LNCAP (cell line): Measurements from ENCODE around the gene MGAT1.

Source experiments
- TF ChIP-seq, protein P1 (sequence below): fragments of 450-650 bp; IDR thresholded peaks from 2 replicates; pipeline ENCODE4 v1.5.1; 2017; ENCODE audit warnings: mild to moderate bottlenecking

MGAT1 gene

DNA sequence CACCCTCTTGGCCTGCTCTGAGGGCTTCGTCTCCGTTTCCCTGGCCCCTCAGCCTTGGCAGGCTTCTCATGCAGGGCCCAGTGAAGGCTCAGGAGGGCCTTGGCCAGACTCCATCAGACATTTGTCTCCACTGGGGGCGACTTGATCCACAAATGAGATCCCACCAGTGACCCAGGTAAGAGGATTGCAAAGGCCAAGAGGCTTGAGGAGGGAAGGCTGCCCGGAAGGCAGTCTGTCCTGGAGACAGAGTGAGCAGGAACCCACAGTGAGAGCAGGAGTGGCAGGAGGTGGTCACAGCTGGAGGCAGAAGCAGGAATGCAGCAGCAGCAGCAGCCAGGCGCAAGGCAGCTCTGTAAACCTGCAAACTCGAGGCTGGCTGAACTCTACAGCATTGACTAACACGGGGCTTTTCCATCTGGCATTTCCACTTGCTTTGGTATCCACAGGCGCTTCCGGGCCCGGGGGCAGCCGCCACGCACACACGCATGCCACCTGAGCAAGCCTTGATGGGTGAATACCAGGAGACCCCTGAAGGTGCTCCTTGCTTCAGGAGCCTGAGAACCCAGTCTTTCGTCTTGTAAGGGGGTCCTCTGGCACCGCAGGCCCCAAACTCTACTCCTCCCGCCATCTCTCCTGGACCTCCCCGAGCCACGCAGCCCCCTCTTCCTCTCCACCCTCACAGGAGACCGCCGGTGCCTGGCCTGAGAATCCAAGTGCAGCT is 14.7 kb downstream of the MGAT1 start:
- TF ChIP-seq, protein P1, sequence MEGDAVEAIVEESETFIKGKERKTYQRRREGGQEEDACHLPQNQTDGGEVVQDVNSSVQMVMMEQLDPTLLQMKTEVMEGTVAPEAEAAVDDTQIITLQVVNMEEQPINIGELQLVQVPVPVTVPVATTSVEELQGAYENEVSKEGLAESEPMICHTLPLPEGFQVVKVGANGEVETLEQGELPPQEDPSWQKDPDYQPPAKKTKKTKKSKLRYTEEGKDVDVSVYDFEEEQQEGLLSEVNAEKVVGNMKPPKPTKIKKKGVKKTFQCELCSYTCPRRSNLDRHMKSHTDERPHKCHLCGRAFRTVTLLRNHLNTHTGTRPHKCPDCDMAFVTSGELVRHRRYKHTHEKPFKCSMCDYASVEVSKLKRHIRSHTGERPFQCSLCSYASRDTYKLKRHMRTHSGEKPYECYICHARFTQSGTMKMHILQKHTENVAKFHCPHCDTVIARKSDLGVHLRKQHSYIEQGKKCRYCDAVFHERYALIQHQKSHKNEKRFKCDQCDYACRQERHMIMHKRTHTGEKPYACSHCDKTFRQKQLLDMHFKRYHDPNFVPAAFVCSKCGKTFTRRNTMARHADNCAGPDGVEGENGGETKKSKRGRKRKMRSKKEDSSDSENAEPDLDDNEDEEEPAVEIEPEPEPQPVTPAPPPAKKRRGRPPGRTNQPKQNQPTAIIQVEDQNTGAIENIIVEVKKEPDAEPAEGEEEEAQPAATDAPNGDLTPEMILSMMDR: no peak

DNA sequence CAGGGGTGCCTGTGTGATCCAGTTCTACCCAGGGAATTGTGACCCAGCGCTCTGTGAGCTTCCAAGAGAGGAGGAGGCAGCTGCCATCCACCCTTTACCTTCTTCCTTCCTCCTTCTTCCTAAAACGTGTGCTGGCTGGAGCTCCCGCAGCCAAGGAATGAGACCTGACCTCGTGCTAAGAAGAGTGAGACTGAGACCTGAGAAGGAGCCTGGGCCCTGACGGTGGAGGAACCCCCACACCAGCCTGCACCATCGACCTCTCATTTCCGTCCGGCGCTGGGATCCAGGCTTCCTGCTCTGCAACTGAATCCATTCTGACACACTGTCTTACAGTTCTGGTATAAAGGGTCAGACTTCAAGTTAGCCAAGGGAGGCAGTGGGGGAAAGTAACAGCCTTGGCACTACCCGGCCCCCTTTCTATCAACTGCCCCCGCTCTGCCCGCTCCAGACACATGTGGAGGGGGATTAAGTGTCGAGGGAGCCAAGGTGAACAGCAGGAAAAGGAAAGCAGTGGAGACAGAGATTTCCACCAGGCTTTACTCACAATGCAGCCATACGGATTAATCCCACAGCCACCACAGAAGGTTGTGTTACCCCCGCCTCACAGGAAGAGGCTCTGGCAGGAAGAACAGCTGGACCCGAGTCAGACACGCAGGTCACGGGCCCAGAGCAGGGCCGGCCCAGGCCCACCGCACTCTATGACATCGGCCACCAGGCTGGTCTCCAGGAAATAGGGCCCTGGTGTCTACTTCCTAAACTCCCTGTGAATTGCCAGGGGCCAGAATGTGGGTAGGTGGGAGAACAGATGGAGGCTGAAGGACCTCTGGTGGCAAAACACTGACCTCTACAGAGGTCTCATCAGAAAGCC is 15.8 kb downstream of the MGAT1 start:
- TF ChIP-seq, protein P1: no peak

GRCh38 chr5:180785794-180786221 is 16.8 kb downstream of the MGAT1 start:
- TF ChIP-seq, protein P1: no peak

GRCh38 chr5:180785121-180785781 is 17.4 kb downstream of the MGAT1 start:
- TF ChIP-seq, protein P1: no peak

GRCh38 chr5:180784497-180785097 is 18.0 kb downstream of the MGAT1 start:
- TF ChIP-seq, protein P1: peak; percentile 89

DNA sequence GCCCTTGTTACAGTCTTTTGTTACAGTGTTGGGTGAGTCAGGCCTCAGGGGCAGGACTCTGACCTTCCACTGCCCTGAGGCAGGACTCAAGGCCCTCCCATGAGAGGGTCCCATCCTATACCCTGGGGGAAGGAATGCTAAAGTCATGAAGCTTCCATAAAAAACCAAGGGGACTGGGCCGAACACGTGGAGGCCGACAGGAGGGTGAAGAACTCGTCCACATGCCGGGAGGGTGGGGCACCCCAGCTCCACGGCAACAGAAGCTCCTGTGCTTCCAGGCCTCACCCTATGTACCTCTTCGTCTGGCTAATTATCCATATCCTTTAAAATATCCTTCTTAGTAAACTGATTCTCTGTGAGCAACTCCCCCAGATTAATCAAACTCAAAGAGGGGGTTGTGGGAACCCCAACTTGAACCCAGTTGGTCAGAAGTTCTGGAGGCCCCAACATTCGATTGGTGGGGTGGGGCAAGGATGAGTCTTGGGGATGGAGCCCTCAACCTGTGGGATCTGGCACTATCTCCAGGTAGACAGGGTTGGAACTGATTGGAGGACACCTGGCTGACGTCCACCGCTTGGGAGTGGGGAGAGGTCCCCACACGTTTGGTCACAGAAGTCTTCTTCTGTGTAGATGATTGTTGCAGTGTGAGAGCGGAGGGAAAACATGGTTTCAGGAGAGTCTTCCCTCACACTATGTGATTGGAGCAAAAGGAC is 19.1 kb downstream of the MGAT1 start:
- TF ChIP-seq, protein P1: no peak

GRCh38 chr5:180782748-180783147 is 19.9 kb downstream of the MGAT1 start:
- TF ChIP-seq, protein P1: no peak
